NCI-H2107 treated with DMSO at 0.1 percent for 48 hours (cell line): ENCODE measurements around the gene DIAPH2.

Experiments used
- DNase-seq: peaks from one replicate; lab custom pipeline; 2025; ENCODE audit not compliant: unreplicated experiment; lab: John Stamatoyannopoulos, UW

Gene DIAPH2

DNA sequence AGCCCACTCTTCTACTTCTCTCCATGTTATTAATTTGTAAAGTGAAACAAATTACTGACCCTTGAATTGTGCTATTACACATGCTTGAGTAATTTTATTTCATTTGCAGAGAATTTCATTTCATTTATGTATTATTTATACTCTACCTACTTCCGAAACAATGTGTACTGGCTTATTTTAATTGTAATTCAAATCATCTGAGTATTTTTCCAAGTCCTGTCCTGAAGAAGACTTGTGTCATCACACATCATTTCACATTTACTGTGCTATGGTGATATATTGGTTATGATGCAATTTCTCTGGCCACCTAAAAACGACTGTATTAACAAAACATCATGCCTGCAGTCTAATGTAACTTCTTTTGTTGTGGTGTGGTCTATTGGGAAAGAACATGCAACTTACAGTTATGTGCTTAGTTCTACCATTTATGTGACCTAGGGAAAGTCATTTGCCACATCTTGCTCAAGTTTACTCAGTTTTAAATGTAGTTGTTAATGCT, 583.6 kb downstream of the DIAPH2 start:
- DNase-seq: no peak

DNA sequence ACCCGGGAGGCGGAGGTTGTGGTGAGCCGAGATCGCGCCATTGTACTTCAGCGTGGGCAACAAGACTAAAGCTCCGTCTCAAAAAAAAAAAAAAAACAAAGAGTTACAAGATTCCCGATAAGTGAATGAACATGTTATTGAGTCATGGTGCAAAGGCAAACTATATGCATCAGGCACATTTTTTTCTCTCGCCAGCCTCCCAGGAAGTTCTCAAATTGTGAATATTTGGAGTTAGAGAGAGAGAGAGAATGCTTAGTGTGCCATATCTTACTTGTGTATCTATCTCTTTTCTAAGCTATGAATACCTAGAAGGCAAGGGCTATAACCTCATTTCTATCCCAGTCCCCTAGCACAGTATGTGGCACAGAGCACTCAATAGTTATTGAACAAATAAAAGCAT, 599.9 kb downstream of the DIAPH2 start:
- no peak for DNase-seq

DNA sequence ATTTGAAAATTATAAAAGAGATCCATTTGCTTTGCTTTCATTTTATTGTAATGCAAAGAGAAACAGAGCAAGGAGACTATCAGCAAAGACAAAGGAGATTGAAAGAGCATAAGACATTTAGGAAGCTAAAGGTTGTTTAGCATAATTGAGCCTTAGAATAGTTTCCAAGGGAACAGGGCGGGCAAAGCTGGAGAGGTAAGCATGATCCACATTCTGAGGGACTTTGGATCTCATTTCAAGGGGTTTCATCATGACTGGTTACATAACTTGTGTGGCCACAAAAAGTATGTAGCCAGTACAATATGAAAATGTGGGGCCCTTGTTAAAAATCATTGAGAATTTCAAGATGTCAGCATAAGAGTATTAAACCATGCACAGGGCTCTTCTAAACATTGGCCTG, 605.6 kb downstream of the DIAPH2 start:
- no peak for DNase-seq

DNA sequence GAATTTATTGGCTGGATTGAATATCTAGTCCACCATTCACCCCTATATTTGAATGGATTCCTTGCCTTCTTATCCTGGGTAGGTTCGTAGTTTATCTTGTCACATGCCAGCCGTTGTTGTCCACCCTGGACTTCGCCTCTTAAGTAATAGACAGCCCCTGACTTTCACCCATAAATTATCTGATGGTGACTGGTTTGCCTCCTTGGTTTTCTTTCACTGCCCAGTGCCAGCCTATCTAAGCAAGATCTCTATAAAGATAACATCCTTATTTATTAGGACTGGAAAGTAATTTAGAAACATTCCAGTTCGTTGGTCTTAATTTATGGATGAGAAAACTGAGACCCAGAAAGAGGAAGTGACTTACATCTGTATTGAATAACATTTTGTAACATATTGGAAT, 609.4 kb downstream of the DIAPH2 start:
- DNase-seq: no peak

DNA sequence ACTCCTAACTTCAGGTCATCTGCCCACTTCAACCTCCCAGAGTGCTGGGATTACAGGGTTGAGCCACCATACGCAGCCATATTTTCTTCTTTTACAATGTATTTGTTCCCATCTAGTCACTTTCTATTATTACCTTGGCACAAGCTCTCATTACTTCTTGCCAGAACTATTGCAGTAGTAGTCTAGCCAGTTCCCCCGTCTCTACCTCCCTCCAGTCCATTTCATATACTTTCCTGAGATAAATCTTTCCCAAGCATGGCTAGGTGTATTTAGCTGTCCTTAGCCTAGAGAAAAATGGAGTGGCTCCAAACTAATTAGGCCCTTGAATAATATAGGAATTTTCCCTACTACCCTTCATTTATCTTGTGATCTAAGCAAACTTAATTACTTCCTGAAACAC, 611.3 kb downstream of the DIAPH2 start:
- DNase-seq: no peak

DNA sequence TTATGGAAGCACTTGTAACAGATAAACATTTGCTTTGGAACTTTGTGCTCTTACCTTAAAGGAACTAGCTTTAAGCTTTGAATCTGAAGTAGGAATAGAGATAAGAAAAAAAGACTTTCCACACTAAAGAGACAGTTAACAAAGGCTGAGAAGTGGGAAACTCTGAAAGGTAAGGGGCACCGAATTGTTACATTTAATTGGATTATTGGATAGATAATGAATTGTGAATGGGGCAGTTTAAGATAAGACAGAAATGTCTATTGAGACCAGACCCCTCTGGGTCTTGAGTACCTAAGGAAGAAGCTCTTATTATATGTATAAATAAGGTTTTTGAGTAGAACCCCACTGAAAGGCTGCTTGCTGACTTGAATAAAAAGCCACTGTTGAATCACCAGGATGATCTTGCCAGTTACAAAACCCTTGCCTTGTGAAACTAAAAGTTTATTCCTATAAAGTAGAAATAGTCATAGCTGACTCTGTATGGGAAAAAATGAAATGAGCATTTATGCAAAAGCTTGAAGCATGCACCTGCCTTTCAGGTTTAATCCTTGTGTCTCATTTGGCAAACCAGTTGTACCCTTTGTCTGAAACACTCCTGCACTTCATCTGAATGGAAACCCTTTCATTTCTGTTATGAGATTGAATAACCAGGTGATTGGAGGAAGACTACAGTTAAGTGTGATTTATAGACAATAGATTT, 622.3 kb downstream of the DIAPH2 start:
- no peak for DNase-seq

DNA sequence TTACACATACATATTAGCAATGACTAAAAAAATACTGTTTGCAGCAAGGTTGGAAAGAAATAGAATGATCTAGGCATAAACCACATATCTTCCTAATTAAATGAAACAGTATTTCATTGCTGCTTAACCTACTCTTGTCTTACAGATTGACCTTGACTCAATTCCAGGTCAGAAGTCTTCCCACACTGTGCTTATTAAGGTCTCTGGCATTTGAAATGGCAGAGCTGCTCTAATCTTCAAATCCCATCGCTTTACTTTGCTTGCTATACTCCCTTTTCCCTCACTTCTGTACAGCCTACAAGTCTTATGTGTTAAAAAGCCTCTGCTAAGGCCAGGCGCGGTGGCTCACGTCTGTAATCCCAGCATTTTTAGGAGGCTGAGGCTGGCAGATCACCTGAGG, 623.5 kb downstream of the DIAPH2 start:
- DNase-seq: no peak

DNA sequence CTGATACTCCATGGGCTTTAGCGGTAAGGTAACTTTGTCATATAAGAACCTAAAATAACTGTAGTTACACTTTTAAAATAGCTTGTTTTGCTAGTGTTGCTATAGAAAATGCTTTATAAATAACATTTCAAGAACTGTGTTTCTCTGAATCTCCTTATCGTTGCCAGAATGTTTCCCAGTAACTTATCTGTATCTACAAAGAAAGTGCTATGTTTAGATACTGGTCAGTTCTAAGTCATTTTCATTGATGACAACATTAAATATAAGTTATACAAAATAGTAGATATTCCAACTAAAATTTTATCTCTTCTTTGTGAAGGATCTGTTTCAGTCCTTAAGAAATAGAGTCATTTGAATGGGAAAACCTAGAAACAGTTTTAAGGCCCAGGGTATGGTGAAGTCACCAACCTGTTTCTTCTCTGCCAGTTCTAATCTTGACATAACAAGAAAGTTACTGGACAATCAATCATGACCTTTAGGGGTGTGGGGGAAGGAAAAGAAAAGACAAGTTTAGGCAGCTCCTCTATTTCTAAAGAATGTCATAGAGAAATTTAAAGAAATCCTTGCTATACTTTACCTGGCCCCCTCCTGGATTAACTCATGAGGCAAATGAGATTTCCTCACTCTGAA, 625.0 kb downstream of the DIAPH2 start:
- DNase-seq: no peak

DNA sequence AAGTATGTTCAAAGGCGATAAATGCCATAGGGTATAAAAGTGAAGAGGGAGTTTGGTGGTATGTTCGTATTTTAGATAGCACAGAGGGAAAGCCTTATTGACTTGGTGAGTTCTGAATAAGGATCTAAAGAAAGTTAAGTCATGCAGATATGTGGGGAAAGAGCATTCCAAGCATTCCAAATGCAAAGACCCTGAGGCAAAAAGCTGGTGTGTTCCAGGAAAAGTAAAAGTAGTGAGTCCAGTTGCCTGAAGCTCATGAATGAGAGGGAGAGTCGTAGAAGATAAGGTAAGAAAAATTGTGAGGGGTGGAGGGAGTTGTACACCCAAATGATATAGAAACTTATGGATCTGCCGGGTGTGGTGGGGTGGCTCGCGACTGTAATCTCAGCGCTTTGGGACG, 625.7 kb downstream of the DIAPH2 start:
- DNase-seq: no peak

DNA sequence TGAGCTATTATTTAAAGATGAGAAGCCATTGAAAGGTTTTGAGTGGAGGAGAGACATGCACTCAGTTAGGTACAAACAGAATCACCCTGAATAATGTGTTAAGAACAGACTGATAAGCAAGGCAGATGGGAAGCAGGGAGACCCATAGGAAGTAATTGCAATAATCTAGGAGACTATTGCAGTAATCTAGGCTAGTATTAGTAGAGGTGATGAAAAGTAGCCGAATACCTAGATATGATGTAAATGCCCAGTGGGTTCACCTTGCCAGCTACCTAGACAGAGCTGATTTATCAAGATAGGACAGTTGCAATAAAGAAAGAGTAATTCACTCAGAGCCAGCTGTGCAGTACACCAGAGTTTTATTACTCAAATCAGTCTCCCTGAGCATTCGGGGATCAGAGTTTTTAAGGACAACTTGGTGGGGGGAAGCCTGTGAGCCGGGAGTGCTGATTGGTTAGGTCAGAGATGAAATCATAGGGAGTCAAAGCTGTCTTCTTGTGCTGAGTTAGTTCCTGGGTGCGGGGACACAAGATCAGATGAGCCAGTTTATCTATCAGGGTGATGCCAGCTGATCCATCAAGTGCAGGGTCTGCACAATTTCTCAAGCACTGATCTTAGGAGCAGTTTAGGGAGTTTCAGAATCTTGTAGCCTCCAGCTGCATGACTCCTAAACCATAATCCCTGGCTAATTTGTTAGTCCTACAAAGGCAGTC, 626.6 kb downstream of the DIAPH2 start:
- DNase-seq: no peak

DNA sequence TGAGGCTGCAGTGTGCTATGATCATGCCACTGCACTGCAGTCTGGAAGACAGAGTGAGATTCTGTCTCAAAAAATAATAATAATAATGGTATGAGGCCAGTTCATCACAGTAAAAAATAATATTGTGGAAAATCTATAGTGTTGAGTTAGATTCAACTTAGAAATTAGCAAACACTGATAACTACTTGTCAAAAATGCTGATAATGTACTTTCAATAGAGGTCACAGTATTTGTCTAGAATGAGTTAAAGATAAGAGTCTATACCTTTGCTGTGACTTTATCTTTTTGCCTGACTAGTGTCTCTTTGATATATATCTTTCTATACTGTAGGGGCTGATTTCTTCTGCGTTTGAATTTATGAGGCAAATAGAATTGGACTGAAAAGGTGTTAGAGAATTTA, 629.7 kb downstream of the DIAPH2 start:
- no peak for DNase-seq

DNA sequence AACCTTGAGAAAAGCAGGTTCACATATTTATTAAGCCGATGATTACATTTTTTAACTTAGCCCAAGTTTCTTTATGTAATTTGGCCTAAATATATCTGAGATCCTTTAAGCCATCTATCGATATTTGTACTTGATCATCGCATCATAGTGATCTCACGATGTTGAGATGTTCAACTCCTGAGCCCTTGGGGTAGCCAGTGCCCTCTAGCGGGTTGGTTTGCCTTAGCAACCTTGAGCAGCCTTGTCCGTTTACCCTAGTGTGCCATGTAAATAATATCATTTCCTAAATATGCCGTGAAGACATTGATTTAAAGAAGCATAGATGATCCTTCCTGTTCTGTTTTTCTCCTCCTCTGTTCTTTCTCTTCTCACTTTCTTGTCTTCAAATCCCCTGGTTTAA, 631.3 kb downstream of the DIAPH2 start:
- no peak for DNase-seq

DNA sequence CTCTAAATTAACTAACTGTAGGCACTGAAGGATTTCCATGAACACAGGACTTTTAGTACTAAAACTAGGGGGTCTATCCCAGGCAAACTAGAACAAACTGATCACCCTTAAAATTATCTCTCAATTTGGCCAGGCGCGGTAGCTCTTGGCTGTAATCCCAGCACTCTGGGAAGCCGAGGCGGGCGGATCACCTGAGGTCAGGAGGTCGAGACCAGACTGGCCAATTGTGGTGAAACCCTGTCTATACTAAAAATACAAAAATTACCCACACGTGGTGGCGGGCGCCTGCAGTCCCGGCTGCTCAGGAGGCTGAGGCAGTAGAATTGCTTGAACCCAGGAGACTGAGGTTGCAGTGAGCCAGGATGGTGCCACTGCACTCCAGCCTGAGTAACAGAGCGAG, 635.7 kb downstream of the DIAPH2 start:
- no peak for DNase-seq

DNA sequence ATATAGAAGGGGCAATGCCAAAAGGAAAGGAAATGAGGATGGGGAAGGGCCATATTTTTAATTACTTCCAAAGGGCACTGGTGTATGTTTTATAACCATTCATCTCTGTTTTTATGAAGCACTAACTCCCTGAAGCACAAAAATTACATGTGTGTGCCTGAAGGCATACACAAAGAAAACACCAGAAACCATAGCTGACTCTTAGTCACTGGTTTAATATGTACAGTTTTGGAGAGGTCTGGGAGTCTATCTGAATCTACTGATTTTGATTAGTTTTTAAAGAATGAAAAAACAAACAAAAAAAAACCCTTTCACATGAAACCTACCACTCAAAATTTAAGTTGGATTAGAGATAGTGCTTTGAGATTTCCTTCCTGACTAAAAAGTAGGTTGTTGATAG, 637.8 kb downstream of the DIAPH2 start:
- DNase-seq: no peak

DNA sequence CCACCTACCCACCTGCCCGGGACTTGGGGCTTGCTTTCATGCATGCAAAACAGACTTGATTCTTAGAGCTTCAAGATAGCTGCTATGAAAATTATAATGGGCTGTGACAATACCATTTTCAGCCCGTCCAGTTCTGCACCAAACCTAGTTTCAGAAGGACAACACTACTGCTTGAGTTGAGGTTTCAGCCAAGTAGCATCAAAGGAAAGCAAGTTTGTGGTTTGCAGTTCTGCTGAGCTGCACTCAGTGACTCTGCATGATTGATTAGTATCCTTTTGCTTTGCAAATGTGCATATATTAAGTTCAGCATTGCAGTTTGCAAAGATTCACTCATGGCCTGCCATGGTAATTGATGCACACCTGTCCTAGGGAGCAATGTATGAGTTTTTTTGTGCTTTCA, 641.8 kb downstream of the DIAPH2 start:
- DNase-seq: peak; percentile 30

DNA sequence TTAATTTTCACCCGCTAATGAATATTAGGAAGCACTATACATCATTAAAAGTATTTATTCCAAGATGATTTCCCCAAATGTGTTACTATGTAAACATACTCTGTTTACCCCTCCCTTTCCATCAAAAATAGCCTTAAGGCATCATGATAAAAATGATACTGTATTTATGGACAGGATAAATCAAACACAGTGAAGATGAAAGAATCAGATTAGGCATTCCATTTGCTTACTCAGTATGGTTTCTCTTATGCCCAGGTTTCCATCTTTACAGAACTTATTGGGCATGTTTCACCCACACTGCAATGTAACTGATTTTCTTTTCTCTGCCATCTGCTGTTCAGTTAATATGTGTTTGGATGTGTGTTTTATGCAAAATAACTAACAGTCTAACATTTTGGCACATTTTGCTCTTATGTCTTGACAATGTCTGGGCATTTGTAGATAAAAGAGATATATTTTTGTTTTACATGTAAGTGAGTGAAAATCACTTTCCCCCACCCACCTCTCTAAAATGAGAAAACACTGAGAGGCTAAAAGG, 644.3 kb downstream of the DIAPH2 start:
- DNase-seq: no peak

DNA sequence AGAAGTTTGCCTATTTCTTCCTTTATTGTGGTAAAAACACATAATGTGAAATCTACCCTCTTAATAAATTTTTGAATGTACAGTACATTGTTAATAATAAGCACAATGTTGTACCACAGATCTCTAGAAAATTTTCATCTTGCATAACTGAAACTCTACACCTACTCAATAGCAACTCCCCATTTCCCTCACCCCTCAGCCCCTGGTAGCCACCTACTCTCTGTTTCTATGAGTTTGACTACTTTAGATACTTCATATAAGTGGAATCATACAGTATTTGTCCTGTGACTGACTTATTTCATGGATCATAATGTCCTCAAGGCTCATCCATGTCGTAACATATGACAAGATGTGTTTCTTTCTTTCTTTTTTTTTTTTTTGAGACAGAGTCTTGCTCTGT, 645.5 kb downstream of the DIAPH2 start:
- no peak for DNase-seq

DNA sequence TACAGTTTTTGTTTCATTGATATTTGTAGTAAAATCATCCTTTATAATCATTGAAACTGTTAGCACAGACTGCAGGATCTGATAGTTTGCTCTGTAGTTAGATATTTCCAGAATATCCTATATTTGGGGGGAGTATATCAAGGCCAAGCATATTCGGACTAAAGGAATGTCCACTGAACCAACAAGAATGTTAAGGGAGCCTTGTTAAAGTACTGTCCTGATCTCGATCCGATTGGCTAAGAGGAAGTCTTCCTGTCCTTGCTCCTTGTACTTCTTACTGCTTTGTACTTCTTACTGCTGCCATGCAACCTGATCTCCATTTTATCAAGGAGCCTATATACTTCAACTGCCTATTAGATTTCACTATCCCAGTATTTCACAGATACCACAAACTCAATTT, 648.3 kb downstream of the DIAPH2 start:
- DNase-seq: no peak

DNA sequence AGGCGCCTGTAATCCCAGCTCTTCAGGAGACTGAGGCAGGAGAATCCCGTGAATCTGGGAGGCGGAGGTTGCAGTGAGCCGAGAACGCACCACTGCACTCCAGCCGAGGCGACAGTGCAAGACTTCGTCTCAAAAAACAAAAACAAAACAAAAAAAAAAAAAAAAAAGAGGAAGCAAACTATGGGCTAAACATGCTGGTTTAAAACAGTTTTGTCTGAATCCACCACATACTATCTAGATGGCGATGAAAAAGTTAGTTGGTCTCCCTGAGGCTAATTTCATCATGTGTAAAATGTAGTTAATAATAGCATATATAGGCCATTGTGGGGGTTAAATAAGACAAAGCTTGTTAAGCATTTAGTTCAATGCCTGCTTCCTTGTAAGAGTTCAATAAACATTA, 650.2 kb downstream of the DIAPH2 start:
- DNase-seq: no peak

DNA sequence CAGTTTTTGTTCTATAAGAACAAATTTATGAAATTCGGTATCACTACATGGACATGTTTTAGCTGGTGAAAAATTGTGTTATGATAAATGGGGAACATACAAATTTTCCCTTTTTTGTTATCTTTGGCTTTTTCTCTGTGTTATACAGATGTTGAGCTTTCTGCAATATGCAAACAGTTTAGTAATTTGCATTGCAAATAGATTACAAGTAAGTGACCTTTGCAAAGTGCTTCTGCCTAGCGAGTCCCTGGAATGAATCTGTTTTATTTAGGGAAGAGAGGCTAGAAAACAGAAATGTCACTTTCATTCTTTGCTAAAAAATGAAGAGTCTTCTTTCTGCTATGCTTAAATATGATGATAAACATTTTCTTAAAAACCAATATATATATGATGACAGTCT, 660.1 kb downstream of the DIAPH2 start:
- no peak for DNase-seq

DNA sequence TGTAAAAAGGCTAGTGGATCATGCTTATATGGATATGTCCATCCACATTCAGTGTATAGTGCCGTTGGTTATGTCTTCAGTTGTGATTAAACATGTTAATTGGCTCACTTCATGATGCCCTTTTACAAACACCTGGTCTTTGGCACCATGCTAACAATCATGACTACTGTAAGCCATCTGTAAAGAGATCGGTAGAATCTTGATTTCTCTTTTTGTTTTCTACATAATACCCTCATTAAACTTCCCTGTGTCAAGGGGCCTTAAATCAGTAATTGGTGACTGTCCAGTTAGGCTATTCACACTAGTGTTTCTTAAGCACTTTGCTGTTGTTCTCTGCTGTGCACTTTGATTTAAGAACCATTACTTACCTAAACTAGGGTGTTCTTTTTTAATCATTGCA, 674.3 kb downstream of the DIAPH2 start:
- peak; percentile 15 for DNase-seq

DNA sequence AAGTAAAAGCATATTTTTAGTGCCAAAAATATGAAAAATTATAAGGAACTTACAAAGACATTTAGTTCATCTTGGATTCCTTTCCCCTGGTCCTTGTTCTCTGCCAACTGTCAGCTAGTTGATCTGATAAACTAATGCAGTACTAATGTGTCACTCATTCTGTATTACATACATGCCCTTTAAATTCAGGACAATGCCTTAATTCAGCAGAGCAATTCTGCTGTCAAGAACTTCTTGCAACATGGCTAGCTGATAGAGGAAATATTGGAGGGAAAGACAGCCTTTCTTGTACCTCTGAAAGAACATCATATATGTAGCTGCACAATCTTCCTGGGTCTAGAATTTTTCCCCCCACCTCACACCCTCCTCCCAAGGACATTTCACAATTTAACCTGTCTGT, 679.2 kb downstream of the DIAPH2 start:
- no peak for DNase-seq
